B cell (primary cell): ENCODE results near the gene SIRT3. TPM values are rescaled to one million over a fixed set of nuclear protein-coding genes. Genes with fewer than 3 reads are reported as not detected.

Source experiments
- ATAC-seq: fragments of 200-7000 bp; cut with Tn5 transposase; one replicate; pipeline ENCODE4 v1.10.0; 2021; ENCODE audit warnings: low read depth, mild to moderate bottlenecking, moderate number of reproducible peaks, moderate library complexity
- CTCF ChIA-PET: fragments of 350-600 bp; sonication (Branson Sonifier 250); formaldehyde crosslinking; loops from one replicate; lab custom pipeline; 2021; ENCODE audit warnings: antibody characterized with exemption, inconsistent platforms; lab: Charles Lee
- POLR2A ChIA-PET: fragments of 350-600 bp; sonication (Branson Sonifier 250); formaldehyde crosslinking; loops from one replicate; lab custom pipeline; 2021; ENCODE audit warnings: antibody characterized with exemption; lab: Charles Lee
- DNase-seq: peaks from one replicate; pipeline ENCODE4 v3.0.0; 2013
- H2AFZ ChIP-seq: 2 replicates; pipeline ENCODE4 v1.6.1; 2012; ENCODE audit warnings: mild to moderate bottlenecking, low read depth, low read length; ENCODE audit not compliant: insufficient read depth, poor library complexity, severe bottlenecking
- H3K27ac ChIP-seq, 2 donors: 1 replicate in 1 of 2; 2 replicates in 1 of 2; pipeline ENCODE4 v1.5.1; 2012 to 2013; ENCODE audit warnings: low read length in 2 of 2, mild to moderate bottlenecking in 2 of 2, moderate library complexity in 1 of 2
- H3K27me3 ChIP-seq, 4 experiments: fragments of 200-600 bp in 1 of 4; sonication (generic) in 1 of 4; replicated peaks in 1 of 4; 1 replicate in 2 of 4; 2 replicates in 2 of 4; pipeline versions ENCODE4 v1.6.1 to v1.7.0; 2013 to 2016; ENCODE audit warnings: low read length in 3 of 4, mild to moderate bottlenecking in 2 of 4, mixed read lengths in 1 of 4, moderate library complexity in 1 of 4; ENCODE audit not compliant: insufficient read depth in 4 of 4, control insufficient read depth in 3 of 4; ENCODE audit errors: control extremely low read depth in 1 of 4
- H3K36me3 ChIP-seq, 2 experiments: replicated peaks in 1 of 2; 1 replicate in 1 of 2; 2 replicates in 1 of 2; pipeline versions ENCODE4 v1.6.1 to v1.7.1; 2013; ENCODE audit warnings: low read length in 1 of 2; ENCODE audit not compliant: insufficient read depth in 2 of 2, control insufficient read depth in 1 of 2; ENCODE audit errors: control extremely low read depth in 1 of 2, extremely low read depth in 1 of 2
- H3K4me1 ChIP-seq, 2 donors: fragments of 200-600 bp in 1 of 2; sonication (generic) in 1 of 2; 1 replicate in 1 of 2; 2 replicates in 1 of 2; pipeline versions ENCODE4 v1.5.1 to v1.6.1; 2013 to 2017; ENCODE audit warnings: low read length in 2 of 2; ENCODE audit not compliant: control insufficient read depth in 2 of 2, insufficient read depth in 2 of 2
- H3K4me2 ChIP-seq: replicated peaks from 2 replicates; pipeline ENCODE3; 2012; ENCODE audit warnings: mild to moderate bottlenecking, low read depth, low read length; ENCODE audit not compliant: poor library complexity, severe bottlenecking
- H3K4me3 ChIP-seq, 5 experiments: fragments of 200-600 bp in 1 of 5; sonication (generic) in 1 of 5; 1 replicate in 3 of 5; 2 replicates in 2 of 5; pipeline versions ENCODE4 v1.5.1 to v1.7.0; 2011 to 2016; ENCODE audit warnings: low read length in 4 of 5, mild to moderate bottlenecking in 4 of 5, low read depth in 2 of 5, control low read depth in 1 of 5, moderate library complexity in 1 of 5; ENCODE audit not compliant: insufficient read depth in 1 of 5; ENCODE audit errors: control extremely low read depth in 1 of 5, extremely low read depth in 1 of 5
- H3K79me2 ChIP-seq: fragments of 200-600 bp; sonication (generic); one replicate; pipeline ENCODE4 v1.6.0; 2016; ENCODE audit warnings: low read length; ENCODE audit not compliant: control insufficient read depth, insufficient read depth
- H3K9ac ChIP-seq: fragments of 200-600 bp; sonication (generic); 2 replicates; pipeline ENCODE4 v1.6.1; 2017; ENCODE audit warnings: mild to moderate bottlenecking, low read length, moderate library complexity
- H3K9me3 ChIP-seq, 3 donors: one replicate each; pipeline versions ENCODE4 v1.6.1 to v1.7.1; 2013; ENCODE audit warnings: low read length in 2 of 3; ENCODE audit not compliant: control insufficient read depth in 2 of 3, insufficient read depth in 1 of 3; ENCODE audit errors: control extremely low read depth in 1 of 3
- H4K20me1 ChIP-seq: 2 replicates; pipeline ENCODE4 v1.6.0; 2012; ENCODE audit warnings: mild to moderate bottlenecking, low read length; ENCODE audit not compliant: insufficient read depth, control insufficient read depth, poor library complexity, severe bottlenecking
- H3K27ac Mint-ChIP-seq: one replicate; pipeline ENCODE4 v1.8.0; 2021; ENCODE audit warnings: mixed read lengths
- H3K27me3 Mint-ChIP-seq: one replicate; pipeline ENCODE4 v1.8.0; 2021; ENCODE audit warnings: mixed read lengths
- H3K4me1 Mint-ChIP-seq: one replicate; pipeline ENCODE4 v1.8.0; 2021; ENCODE audit warnings: mixed read lengths
- H3K4me3 Mint-ChIP-seq: one replicate; pipeline ENCODE4 v1.8.0; 2021; ENCODE audit warnings: mixed read lengths
- H3K9me3 Mint-ChIP-seq: one replicate; pipeline ENCODE4 v1.8.0; 2022; ENCODE audit warnings: mixed read lengths; ENCODE audit not compliant: insufficient read depth
- CTCF ChIP-seq: fragments of 200-600 bp; IDR thresholded peaks from one replicate; pipeline ENCODE4 v1.8.0; 2022; ENCODE audit warnings: antibody characterized with exemption, mild to moderate bottlenecking
- EZH2 ChIP-seq: IDR thresholded peaks from 2 replicates; pipeline ENCODE4 v1.6.1; 2012; ENCODE audit warnings: borderline replicate concordance, low read depth, mild to moderate bottlenecking, moderate library complexity, low read length; ENCODE audit not compliant: insufficient read depth, poor library complexity, severe bottlenecking
- WGBS: methylation state at CpG from one replicate; pipeline ENCODE4 v1.1.5; 2013; ENCODE audit warnings: missing lambda C conversion rate; ENCODE audit not compliant: insufficient coverage; 5-methylcytosine and 5-hydroxymethylcytosine counted together
- intact Hi-C: fragments of 100-400 bp; cut with micrococcal nuclease; formaldehyde crosslinking; loops from one replicate; pipeline ENCODE4 v1.10.0; 2022
- polyA plus RNA-seq: library from polyadenylated mRNA; depleted of rRNA; stranded (reverse); fragments of >200 nt; gene quantifications from 2 replicates; pipeline ENCODE4 v1.2.3, GENCODE V29; 2012
- total RNA-seq, 2 donors: library from RNA; stranded (reverse); fragments of 120-200 nt in 1 of 2; gene quantifications; 1 replicate in 1 of 2; 2 replicates in 1 of 2; pipeline versions ENCODE4 v1.2.3 to v1.2.4, GENCODE V29; 2013 to 2022

SIRT3 gene
- total and polyA plus RNA-seq, 2 donors (not counting 1 experiment from before 2014, with no cell fraction given) = 22.9 to 27.9 TPM

- TF ChIP-seq CTCF (no peak), EZH2 (no peak)
- H3K79me2 ChIP-seq = no peaks in the 10 kb centered on the region
- H3K27ac Mint-ChIP-seq = peak within 1 kb of the TSS; percentile 56
- ChIA-PET CTCF (interaction anchor here (1.5 to 3.9 kb wide), 3 partner anchors 10 to 41 kb away, joined by 3 to 34 read pairs (median 17); no protein-coding TSS in a partner anchor), POLR2A (interaction anchor here (1.0 to 1.8 kb wide), 3 partner anchors 8 to 11 kb away, joined by 3 to 19 read pairs (median 9); partner anchors contain the start of gene PGGHG)
- H3K27me3 ChIP-seq = peaks cover 0 to 34% (median 17%) of the 10 kb centered on the region in 4 experiments
- no peaks in the 10 kb centered on the region for H3K36me3 ChIP-seq
- H3K4me2 ChIP-seq = peak within 1 kb of the TSS; percentile 85
- peak within 1 kb of the TSS; percentile 71 for H3K4me3 Mint-ChIP-seq
- DNase-seq (no peak), ATAC-seq (no peak)
- peak within 1 kb of the TSS in 3 of 5 experiments; percentile 41 to 57 (median 49) for H3K4me3 ChIP-seq
- peak within 1 kb of the TSS; percentile 56 for H3K9ac ChIP-seq
- peaks cover 43% of the 10 kb centered on the region for H3K4me1 Mint-ChIP-seq
- peaks cover 0 to 17% (median 0%) of the 10 kb centered on the region in 3 donors for H3K9me3 ChIP-seq
- H3K9me3 Mint-ChIP-seq = peaks cover 2% of the 10 kb centered on the region
- intact Hi-C loops = no loop called here
- H3K27me3 Mint-ChIP-seq = peaks cover 19% of the 10 kb centered on the region
- H3K4me1 ChIP-seq = peaks cover 41 to 44% of the 10 kb centered on the region in 2 donors
- WGBS = 92% methylated on average over 20 of the region's 21 CpGs
- H2AFZ ChIP-seq = peak within 1 kb of the TSS; percentile 66
- peaks cover 5% of the 10 kb centered on the region for H4K20me1 ChIP-seq
- H3K27ac ChIP-seq = no peak within 1 kb of the TSS
Observed at GRCh38 chr11:278001-278951, 42.1 kb upstream of the SIRT3 start, which contains the start of gene NLRP6. TSS of gene NLRP6 (plus strand) at chr11:278407. CDS start at chr11:278570, 163 bp downstream.
